ENCODE data around the gene LRRC42. TPM values are rescaled to one million over a fixed set of nuclear protein-coding genes. Genes with fewer than 3 reads are reported as not detected.

Gene LRRC42
- total and polyA plus RNA-seq, 9 of the 15 experiments (the other 6 are each of a cell fraction or from before 2014, with no cell fraction given): 17.3 to 51.9 (median 35.5) TPM

DNA sequence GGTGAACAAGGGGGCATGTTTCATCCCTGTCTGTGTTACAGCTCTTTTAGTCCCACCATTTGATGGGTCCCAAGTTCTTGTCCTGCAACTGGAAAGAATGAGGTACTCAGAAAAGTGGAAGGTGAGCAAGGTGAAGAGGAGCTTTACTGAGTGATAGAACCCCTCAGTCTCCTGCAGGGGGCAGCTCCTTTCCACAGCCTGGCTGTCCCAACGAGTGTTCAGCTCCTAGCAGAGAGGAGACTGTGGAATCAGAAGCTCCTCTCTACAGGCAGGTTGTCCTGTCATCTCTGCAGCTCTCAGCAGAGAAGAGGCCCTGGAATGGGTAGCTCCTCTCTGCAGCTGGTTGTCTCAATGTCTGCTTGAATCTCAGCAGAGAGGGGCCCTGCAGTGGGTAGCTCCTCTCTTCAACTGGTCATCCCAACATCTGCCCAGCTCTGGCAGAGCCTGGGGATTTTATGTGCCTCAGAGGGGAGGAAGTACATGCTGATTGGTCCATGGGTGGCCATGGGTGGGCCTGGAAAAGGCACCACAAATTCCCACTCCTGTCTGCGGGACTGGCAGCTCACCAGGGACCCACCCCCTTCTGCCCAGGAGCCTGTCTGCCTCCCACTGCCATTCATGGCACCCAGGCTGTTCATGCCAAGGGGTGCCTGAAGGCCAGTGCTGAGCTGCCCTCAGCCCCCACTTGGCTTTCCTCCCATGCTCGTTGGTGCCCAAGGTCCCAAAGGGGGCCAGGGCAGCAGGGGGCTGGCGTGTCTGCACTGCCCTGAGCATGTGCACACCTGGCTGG is 46.1 kb downstream of the LRRC42 start:
- ATAC-seq (peak; percentile 92), DNase-seq (ENCODE audit: extremely low read depth in 1 of 4, low spot score in 3 of 4) (peak in 1 of 4 experiments; percentile 35), FAIRE-seq (no peak)
- Histone ChIP-seq H3K9me3 (replicated peaks; ENCODE audit: control insufficient read depth, insufficient read depth, low read depth, low read length) (no peaks in the 10 kb centered on the region), H3K9me1 (ENCODE audit: control insufficient read depth, insufficient read depth, low read length) (no peaks in the 10 kb centered on the region), H3K27me3 (ENCODE audit: control insufficient read depth in 2 of 2, insufficient read depth in 2 of 2, low read length in 2 of 2) (peaks cover 2 to 13% of the 10 kb centered on the region in 2 experiments; a peak in 2 of 5 replicates), H3K4me1 (replicated peaks in 1 of 2; ENCODE audit: control insufficient read depth in 2 of 2, insufficient read depth in 2 of 2, low read length in 2 of 2) (0 out of 5 replicates have a peak, but pooled peaks cover 0 to 5% of the 10 kb centered on the region in 2 experiments), H3K9ac (ENCODE audit: insufficient read depth in 1 of 2, low read depth in 2 of 2, low read length in 2 of 2) (no peak overlapping the region), H3K4me3 (no peak overlapping the region), H4K20me1 (replicated peaks; ENCODE audit: control insufficient read depth, insufficient read depth, low read length) (no peaks in the 10 kb centered on the region), H3K4me2 (ENCODE audit: insufficient read depth, low read length) (no peak overlapping the region), H3K79me2 (ENCODE audit: control insufficient read depth, insufficient read depth, low read length) (no peaks in the 10 kb centered on the region), H3K27ac (ENCODE audit: extremely low read depth, low read depth, low read length) (no peak overlapping the region), H3K36me3 (ENCODE audit: control insufficient read depth, insufficient read depth, low read length) (no peaks in the 10 kb centered on the region), H2AFZ (ENCODE audit: low read depth, low read length) (no peak overlapping the region)
- in situ Hi-C loops (cut with MboI) (no loop called here), intact Hi-C loops (cut with micrococcal nuclease) (no loop called here)
- TF ChIP-seq TRIM28 (IDR thresholded peaks at IDR 0.05) (0 out of 2 replicates have a peak, but pooled peaks have one; percentile 27), RAD21 (CRISPR knock-in tag; conservative IDR thresholded peaks at IDR 0.05 in 1 of 2, IDR thresholded peaks at IDR 0.05 in 1 of 2) (peak in 1 of 2 experiments; percentile 60; a peak in 2 of 4 replicates), CBX5 (IDR thresholded peaks at IDR 0.05; ENCODE audit: borderline replicate concordance, low read depth) (0 out of 2 replicates have a peak, but pooled peaks have one; percentile 17), SNIP1 (IDR thresholded peaks at IDR 0.05; ENCODE audit: low read depth) (no peak)
- TF ChIP-seq, protein P1, sequence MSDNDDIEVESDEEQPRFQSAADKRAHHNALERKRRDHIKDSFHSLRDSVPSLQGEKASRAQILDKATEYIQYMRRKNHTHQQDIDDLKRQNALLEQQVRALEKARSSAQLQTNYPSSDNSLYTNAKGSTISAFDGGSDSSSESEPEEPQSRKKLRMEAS (CRISPR knock-in tag; IDR thresholded peaks at IDR 0.05): no peak
- TF ChIP-seq, protein P2, sequence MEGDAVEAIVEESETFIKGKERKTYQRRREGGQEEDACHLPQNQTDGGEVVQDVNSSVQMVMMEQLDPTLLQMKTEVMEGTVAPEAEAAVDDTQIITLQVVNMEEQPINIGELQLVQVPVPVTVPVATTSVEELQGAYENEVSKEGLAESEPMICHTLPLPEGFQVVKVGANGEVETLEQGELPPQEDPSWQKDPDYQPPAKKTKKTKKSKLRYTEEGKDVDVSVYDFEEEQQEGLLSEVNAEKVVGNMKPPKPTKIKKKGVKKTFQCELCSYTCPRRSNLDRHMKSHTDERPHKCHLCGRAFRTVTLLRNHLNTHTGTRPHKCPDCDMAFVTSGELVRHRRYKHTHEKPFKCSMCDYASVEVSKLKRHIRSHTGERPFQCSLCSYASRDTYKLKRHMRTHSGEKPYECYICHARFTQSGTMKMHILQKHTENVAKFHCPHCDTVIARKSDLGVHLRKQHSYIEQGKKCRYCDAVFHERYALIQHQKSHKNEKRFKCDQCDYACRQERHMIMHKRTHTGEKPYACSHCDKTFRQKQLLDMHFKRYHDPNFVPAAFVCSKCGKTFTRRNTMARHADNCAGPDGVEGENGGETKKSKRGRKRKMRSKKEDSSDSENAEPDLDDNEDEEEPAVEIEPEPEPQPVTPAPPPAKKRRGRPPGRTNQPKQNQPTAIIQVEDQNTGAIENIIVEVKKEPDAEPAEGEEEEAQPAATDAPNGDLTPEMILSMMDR (IDR thresholded peaks at IDR 0.05 in 2 of 3, conservative IDR thresholded peaks at IDR 0.05 in 1 of 3; ENCODE audit: insufficient read depth in 2 of 3, low read depth in 1 of 3, low read length in 3 of 3): peak; percentile 41 to 51 (median 49)
- TF ChIP-seq, protein P3, sequence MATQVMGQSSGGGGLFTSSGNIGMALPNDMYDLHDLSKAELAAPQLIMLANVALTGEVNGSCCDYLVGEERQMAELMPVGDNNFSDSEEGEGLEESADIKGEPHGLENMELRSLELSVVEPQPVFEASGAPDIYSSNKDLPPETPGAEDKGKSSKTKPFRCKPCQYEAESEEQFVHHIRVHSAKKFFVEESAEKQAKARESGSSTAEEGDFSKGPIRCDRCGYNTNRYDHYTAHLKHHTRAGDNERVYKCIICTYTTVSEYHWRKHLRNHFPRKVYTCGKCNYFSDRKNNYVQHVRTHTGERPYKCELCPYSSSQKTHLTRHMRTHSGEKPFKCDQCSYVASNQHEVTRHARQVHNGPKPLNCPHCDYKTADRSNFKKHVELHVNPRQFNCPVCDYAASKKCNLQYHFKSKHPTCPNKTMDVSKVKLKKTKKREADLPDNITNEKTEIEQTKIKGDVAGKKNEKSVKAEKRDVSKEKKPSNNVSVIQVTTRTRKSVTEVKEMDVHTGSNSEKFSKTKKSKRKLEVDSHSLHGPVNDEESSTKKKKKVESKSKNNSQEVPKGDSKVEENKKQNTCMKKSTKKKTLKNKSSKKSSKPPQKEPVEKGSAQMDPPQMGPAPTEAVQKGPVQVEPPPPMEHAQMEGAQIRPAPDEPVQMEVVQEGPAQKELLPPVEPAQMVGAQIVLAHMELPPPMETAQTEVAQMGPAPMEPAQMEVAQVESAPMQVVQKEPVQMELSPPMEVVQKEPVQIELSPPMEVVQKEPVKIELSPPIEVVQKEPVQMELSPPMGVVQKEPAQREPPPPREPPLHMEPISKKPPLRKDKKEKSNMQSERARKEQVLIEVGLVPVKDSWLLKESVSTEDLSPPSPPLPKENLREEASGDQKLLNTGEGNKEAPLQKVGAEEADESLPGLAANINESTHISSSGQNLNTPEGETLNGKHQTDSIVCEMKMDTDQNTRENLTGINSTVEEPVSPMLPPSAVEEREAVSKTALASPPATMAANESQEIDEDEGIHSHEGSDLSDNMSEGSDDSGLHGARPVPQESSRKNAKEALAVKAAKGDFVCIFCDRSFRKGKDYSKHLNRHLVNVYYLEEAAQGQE (IDR thresholded peaks at IDR 0.05; ENCODE audit: borderline replicate concordance): peak; percentile 21; the same call in 1 of the 2 replicates
- TF ChIP-seq, protein P3 (CRISPR knock-in tag; IDR thresholded peaks at IDR 0.05; ENCODE audit: low read depth): no peak
- ChIA-PET POLR2A (interaction anchor here (0.6 to 1.2 kb wide), 7 partner anchors 9 to 398 kb away, joined by 3 to 10 read pairs (median 3); partner anchors contain the start of genes TCEANC2 and TMEM59), CTCF (ENCODE audit: low intra/inter-chr PET ratio) (no interaction called here)
- 4% methylated on average over 4 of the region's 4 CpGs for WGBS (ENCODE audit: insufficient coverage, low coverage, missing lambda C conversion rate)
- BruUV-seq (replicated peaks): no TSS peak

Data from K562 (cell line).